Liver (tissue), 9 donors: ENCODE results near the gene MBNL3. TPM values are rescaled to one million over a fixed set of nuclear protein-coding genes. Genes with fewer than 3 reads are reported as not detected.
A peak's percentile ranks its signal among the peaks of the same experiment; 100 is the strongest.

Experiments used
- DNase-seq: peaks from one replicate; pipeline ENCODE4 v3.0.0-alpha.2; 2017; ENCODE audit warnings: low spot score
- H3K27ac ChIP-seq, 2 donors: one replicate each; pipeline ENCODE4 v1.7.0; 2013; ENCODE audit warnings: inconsistent platforms in 2 of 2, low read length in 2 of 2, control low read depth in 1 of 2, low read depth in 1 of 2, mild to moderate bottlenecking in 1 of 2
- H3K27me3 ChIP-seq, 4 donors: one replicate each; pipeline versions ENCODE4 v1.6.1 to v1.7.0; 2013; ENCODE audit warnings: low read length in 3 of 4, inconsistent platforms in 1 of 4, mild to moderate bottlenecking in 1 of 4, moderate library complexity in 1 of 4; ENCODE audit not compliant: control insufficient read depth in 4 of 4, insufficient read depth in 4 of 4
- H3K36me3 ChIP-seq, 4 donors: one replicate each; pipeline versions ENCODE4 v1.6.1 to v1.7.0; 2013; ENCODE audit warnings: low read length in 3 of 4, mild to moderate bottlenecking in 3 of 4, low read depth in 1 of 4, moderate library complexity in 1 of 4; ENCODE audit not compliant: control insufficient read depth in 4 of 4, insufficient read depth in 3 of 4
- H3K4me1 ChIP-seq, 4 donors: one replicate each; pipeline versions ENCODE4 v1.6.1 to v1.7.0; 2013; ENCODE audit warnings: low read length in 3 of 4, mild to moderate bottlenecking in 3 of 4, moderate library complexity in 1 of 4; ENCODE audit not compliant: control insufficient read depth in 4 of 4, insufficient read depth in 4 of 4
- H3K4me3 ChIP-seq, 3 donors: one replicate each; pipeline versions ENCODE4 v1.6.1 to v1.7.0; 2013; ENCODE audit warnings: low read length in 3 of 3, control low read depth in 1 of 3, low read depth in 1 of 3, mild to moderate bottlenecking in 1 of 3
- H3K9ac ChIP-seq, 2 donors: one replicate each; pipeline ENCODE4 v1.7.0; 2013; ENCODE audit warnings: low read length in 2 of 2, mild to moderate bottlenecking in 2 of 2, moderate library complexity in 2 of 2, control low read depth in 1 of 2, low read depth in 1 of 2
- H3K9me3 ChIP-seq, 4 donors: one replicate each; pipeline versions ENCODE4 v1.6.1 to v1.7.0; 2013; ENCODE audit warnings: low read length in 3 of 4; ENCODE audit not compliant: control insufficient read depth in 4 of 4
- ATF3 ChIP-seq: IDR thresholded peaks from 2 replicates; pipeline ENCODE4 v1.6.1; 2016; ENCODE audit warnings: antibody characterized with exemption
- CTCF ChIP-seq: fragments of 150-350 bp; IDR thresholded peaks from 2 replicates; pipeline ENCODE4 v1.5.1; 2017; ENCODE audit warnings: improper control_type of control experiment, low read depth, low read length; ENCODE audit not compliant: missing input control
- EGR1 ChIP-seq, 2 donors: IDR thresholded peaks; 2 replicates each; pipeline ENCODE4 v1.6.1; 2016 to 2018; ENCODE audit warnings: antibody characterized with exemption in 2 of 2, low read depth in 2 of 2
- FOXA1 ChIP-seq: IDR thresholded peaks from 2 replicates; pipeline ENCODE4 v1.6.1; 2016; ENCODE audit warnings: antibody characterized with exemption
- FOXA2 ChIP-seq: IDR thresholded peaks from 2 replicates; pipeline ENCODE4 v1.6.1; 2016; ENCODE audit warnings: antibody characterized with exemption
- GABPA ChIP-seq, 2 donors: IDR thresholded peaks in 1 of 2; conservative IDR thresholded peaks in 1 of 2; 2 replicates each; pipeline ENCODE4 v1.6.1; 2016; ENCODE audit warnings: antibody characterized with exemption in 2 of 2, mild to moderate bottlenecking in 1 of 2, moderate library complexity in 1 of 2
- HNF4A ChIP-seq, 2 donors: conservative IDR thresholded peaks; 2 replicates each; pipeline ENCODE4 v1.6.1; 2016; ENCODE audit warnings: antibody characterized with exemption in 2 of 2, mild to moderate bottlenecking in 2 of 2
- HNF4G ChIP-seq: IDR thresholded peaks from 2 replicates; pipeline ENCODE4 v1.6.1; 2016; ENCODE audit warnings: antibody characterized with exemption
- JUND ChIP-seq, 2 donors: IDR thresholded peaks; 2 replicates each; pipeline ENCODE4 v1.6.1; 2016; ENCODE audit warnings: antibody characterized with exemption in 2 of 2
- NR2F2 ChIP-seq: IDR thresholded peaks from 2 replicates; pipeline ENCODE4 v1.6.1; 2016; ENCODE audit warnings: antibody characterized with exemption
- RAD21 ChIP-seq, 2 donors: IDR thresholded peaks; 2 replicates each; pipeline ENCODE4 v1.6.1; 2016; ENCODE audit warnings: antibody characterized with exemption in 2 of 2, mild to moderate bottlenecking in 2 of 2
- RXRA ChIP-seq, 2 donors: IDR thresholded peaks; 2 replicates each; pipeline ENCODE4 v1.6.1; 2017 to 2018; ENCODE audit warnings: antibody characterized with exemption in 2 of 2, mild to moderate bottlenecking in 1 of 2
- TAF1 ChIP-seq: conservative IDR thresholded peaks from 2 replicates; pipeline ENCODE4 v1.6.1; 2016; ENCODE audit warnings: antibody characterized with exemption, mild to moderate bottlenecking
- ZBTB33 ChIP-seq: IDR thresholded peaks from 2 replicates; pipeline ENCODE4 v1.6.1; 2016; ENCODE audit warnings: antibody characterized with exemption
- WGBS: extraction: QIAGEN DNeasy Blood & Tissue Kit; methylation state at CpG from one replicate; pipeline ENCODE4 v1.1.7; 2013; 5-methylcytosine and 5-hydroxymethylcytosine counted together
- polyA plus RNA-seq, 2 donors: library from polyadenylated mRNA; stranded (reverse) in 1 of 2; unstranded in 1 of 2; fragments of 200-250 nt in 1 of 2; fragments of >200 nt in 1 of 2; fragmentation: Nextera tagmentation in 1 of 2; extraction: Ambion mirVana in 1 of 2; gene quantifications; one replicate each; pipeline versions ENCODE4 v1.2.1 to v1.2.3, GENCODE V29; 2013 to 2015
- total RNA-seq, 2 donors: library from RNA; depleted of rRNA; stranded (reverse); fragments of >200 nt; gene quantifications; one replicate each; pipeline ENCODE4 v1.2.3, GENCODE V29; 2014
- TF ChIP-seq, protein P1 (sequence below): IDR thresholded peaks from 2 replicates; pipeline ENCODE4 v1.6.1; 2016; ENCODE audit warnings: antibody characterized with exemption
- donor health status: healthy.
- donor health status: healthy.
- donor health status: healthy.
- donor health status: healthy.
- donor health status: healthy.

Gene MBNL3
- total and polyA plus RNA-seq, 4 donors: 20.6 to 149 (median 82.3) TPM

DNA sequence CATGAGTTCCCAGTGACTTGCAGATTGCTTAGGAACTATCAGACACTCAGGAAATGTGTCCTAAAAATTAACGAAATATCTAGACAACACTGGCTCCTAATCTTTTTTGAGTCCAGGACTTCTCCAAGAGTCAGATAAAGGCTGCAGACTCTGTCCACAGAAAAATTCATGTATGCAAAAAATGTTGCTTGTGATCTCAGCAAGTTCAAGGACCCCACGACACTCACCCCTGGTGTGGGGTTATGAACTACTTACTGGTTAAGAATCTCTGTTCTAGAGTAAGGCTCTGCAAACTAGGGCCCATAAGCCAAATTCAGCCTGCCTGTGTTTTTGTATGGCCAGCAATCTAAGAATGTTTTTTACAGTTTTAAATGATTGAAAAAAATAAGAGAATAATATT, 93.2 kb downstream of the MBNL3 start:
- no peak overlapping the region for H3K27ac ChIP-seq
- no peak overlapping the region for H3K9ac ChIP-seq
- 51% methylated on average over 2 of the region's 2 CpGs for WGBS
- peaks cover 2 to 11% (median 3%) of the 10 kb centered on the region in 4 donors for H3K36me3 ChIP-seq
- no peak for DNase-seq
- TF ChIP-seq HNF4G: no peak
- TF ChIP-seq NR2F2: peak; percentile 88
- no peak for TF ChIP-seq ZBTB33
- peak; percentile 49 to 56 for TF ChIP-seq RXRA (IDR thresholded peaks at IDR 0.05)
- TF ChIP-seq EGR1 (IDR thresholded peaks at IDR 0.05; ENCODE audit: low read depth in 2 of 2): no peak
- no peak for TF ChIP-seq FOXA1
- no peak for TF ChIP-seq CTCF
- TF ChIP-seq, protein P1, sequence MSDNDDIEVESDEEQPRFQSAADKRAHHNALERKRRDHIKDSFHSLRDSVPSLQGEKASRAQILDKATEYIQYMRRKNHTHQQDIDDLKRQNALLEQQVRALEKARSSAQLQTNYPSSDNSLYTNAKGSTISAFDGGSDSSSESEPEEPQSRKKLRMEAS: no peak
- peaks cover 0 to 2% (median 0%) of the 10 kb centered on the region in 4 donors for H3K27me3 ChIP-seq
- no peaks in the 10 kb centered on the region for H3K9me3 ChIP-seq
- H3K4me1 ChIP-seq: peaks cover 0 to 2% (median 0%) of the 10 kb centered on the region in 4 donors
- no peak overlapping the region for H3K4me3 ChIP-seq

GRCh38 chrX:132395026-132395425, 93.8 kb downstream of the MBNL3 start:
- DNase-seq: no peak
- H3K4me3 ChIP-seq: no peak overlapping the region
- WGBS: 62% methylated on average over 1 of the region's 1 CpG
- peaks cover 0 to 2% (median 0%) of the 10 kb centered on the region in 4 donors for H3K4me1 ChIP-seq
- H3K36me3 ChIP-seq: peaks cover 2 to 9% (median 4%) of the 10 kb centered on the region in 4 donors
- no peak overlapping the region for H3K9ac ChIP-seq
- H3K27ac ChIP-seq: no peak overlapping the region
- no peak for TF ChIP-seq CTCF
- no peak for TF ChIP-seq NR2F2
- TF ChIP-seq RXRA (IDR thresholded peaks at IDR 0.05): no peak
- TF ChIP-seq, protein P1: no peak
- no peak for TF ChIP-seq JUND (IDR thresholded peaks at IDR 0.05)
- H3K27me3 ChIP-seq: peaks cover 0 to 2% (median 0%) of the 10 kb centered on the region in 4 donors
- no peaks in the 10 kb centered on the region for H3K9me3 ChIP-seq

GRCh38 chrX:132394591-132394990, 94.2 kb downstream of the MBNL3 start:
- Histone ChIP-seq H3K4me1 (peaks cover 0 to 2% (median 0%) of the 10 kb centered on the region in 4 donors), H3K9ac (no peak overlapping the region), H3K27me3 (peaks cover 0 to 2% (median 0%) of the 10 kb centered on the region in 4 donors), H3K9me3 (no peaks in the 10 kb centered on the region), H3K27ac (no peak overlapping the region), H3K4me3 (no peak overlapping the region), H3K36me3 (peaks cover 2 to 7% (median 4%) of the 10 kb centered on the region in 4 donors)
- no peak for DNase-seq
- TF ChIP-seq CTCF (no peak), TAF1 (no peak), HNF4A (conservative IDR thresholded peaks at IDR 0.05) (no peak), RXRA (IDR thresholded peaks at IDR 0.05) (no peak), FOXA1 (no peak), JUND (IDR thresholded peaks at IDR 0.05) (no peak), FOXA2 (no peak), RAD21 (IDR thresholded peaks at IDR 0.05) (no peak), GABPA (IDR thresholded peaks at IDR 0.05 in 1 of 2, conservative IDR thresholded peaks at IDR 0.05 in 1 of 2) (no peak), ATF3 (no peak), EGR1 (IDR thresholded peaks at IDR 0.05; ENCODE audit: low read depth in 2 of 2) (no peak)
- TF ChIP-seq, protein P1: no peak
